ENCODE data around the gene ZBTB20. TPM values are rescaled to one million over a fixed set of nuclear protein-coding genes. Genes with fewer than 3 reads are reported as not detected.

Gene ZBTB20
- total and polyA plus RNA-seq, 2 donors (not counting 1 experiment from before 2014, with no cell fraction given): 4.0 to 22.5 TPM

- no peak overlapping the region for H3K9ac ChIP-seq (ENCODE audit: insufficient read depth, low read length)
- H3K9me3 ChIP-seq (ENCODE audit: control insufficient read depth, insufficient read depth, low read depth, low read length): no peaks in the 10 kb centered on the region
- no peaks in the 10 kb centered on the region for H3K79me2 ChIP-seq (ENCODE audit: control insufficient read depth, insufficient read depth, low read length)
- no peak overlapping the region for H2AFZ ChIP-seq (ENCODE audit: low read length)
- H3K36me3 ChIP-seq (ENCODE audit: control insufficient read depth, insufficient read depth, low read length): no peaks in the 10 kb centered on the region
- no peak overlapping the region for H3K4me2 ChIP-seq (ENCODE audit: extremely low read depth, insufficient read depth, low read length)
- peaks cover 3% of the 10 kb centered on the region for H3K4me1 ChIP-seq (ENCODE audit: control insufficient read depth, extremely low read depth, insufficient read depth, low read length)
- H3K27me3 ChIP-seq (ENCODE audit: control insufficient read depth, insufficient read depth, low read length): no peaks in the 10 kb centered on the region
- no peak overlapping the region for H3K27ac ChIP-seq (ENCODE audit: insufficient read depth, low read length)
- TF ChIP-seq, protein P1, sequence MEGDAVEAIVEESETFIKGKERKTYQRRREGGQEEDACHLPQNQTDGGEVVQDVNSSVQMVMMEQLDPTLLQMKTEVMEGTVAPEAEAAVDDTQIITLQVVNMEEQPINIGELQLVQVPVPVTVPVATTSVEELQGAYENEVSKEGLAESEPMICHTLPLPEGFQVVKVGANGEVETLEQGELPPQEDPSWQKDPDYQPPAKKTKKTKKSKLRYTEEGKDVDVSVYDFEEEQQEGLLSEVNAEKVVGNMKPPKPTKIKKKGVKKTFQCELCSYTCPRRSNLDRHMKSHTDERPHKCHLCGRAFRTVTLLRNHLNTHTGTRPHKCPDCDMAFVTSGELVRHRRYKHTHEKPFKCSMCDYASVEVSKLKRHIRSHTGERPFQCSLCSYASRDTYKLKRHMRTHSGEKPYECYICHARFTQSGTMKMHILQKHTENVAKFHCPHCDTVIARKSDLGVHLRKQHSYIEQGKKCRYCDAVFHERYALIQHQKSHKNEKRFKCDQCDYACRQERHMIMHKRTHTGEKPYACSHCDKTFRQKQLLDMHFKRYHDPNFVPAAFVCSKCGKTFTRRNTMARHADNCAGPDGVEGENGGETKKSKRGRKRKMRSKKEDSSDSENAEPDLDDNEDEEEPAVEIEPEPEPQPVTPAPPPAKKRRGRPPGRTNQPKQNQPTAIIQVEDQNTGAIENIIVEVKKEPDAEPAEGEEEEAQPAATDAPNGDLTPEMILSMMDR (conservative IDR thresholded peaks at IDR 0.05 in 1 of 2, IDR thresholded peaks at IDR 0.05 in 1 of 2; ENCODE audit: low read depth in 1 of 2, low read length in 2 of 2): peak in 1 of 2 donors; percentile 27
- TF ChIP-seq EZH2 (IDR thresholded peaks at IDR 0.05; ENCODE audit: low read length, missing control alignments): no peak
- no peak overlapping the region for H3K4me3 ChIP-seq (replicated peaks in 1 of 4; ENCODE audit: control extremely low read depth in 1 of 4, insufficient read depth in 1 of 4, low read depth in 3 of 4, low read length in 4 of 4)
- peak; percentile 44 to 87 for DNase-seq (ENCODE audit: low read depth in 2 of 2)
- no peaks in the 10 kb centered on the region for H4K20me1 ChIP-seq (ENCODE audit: control insufficient read depth, extremely low read depth, insufficient read depth, low read length)
Measured at GRCh38 chr3:114496874-114497273, 650.2 kb downstream of the ZBTB20 start.

DNA sequence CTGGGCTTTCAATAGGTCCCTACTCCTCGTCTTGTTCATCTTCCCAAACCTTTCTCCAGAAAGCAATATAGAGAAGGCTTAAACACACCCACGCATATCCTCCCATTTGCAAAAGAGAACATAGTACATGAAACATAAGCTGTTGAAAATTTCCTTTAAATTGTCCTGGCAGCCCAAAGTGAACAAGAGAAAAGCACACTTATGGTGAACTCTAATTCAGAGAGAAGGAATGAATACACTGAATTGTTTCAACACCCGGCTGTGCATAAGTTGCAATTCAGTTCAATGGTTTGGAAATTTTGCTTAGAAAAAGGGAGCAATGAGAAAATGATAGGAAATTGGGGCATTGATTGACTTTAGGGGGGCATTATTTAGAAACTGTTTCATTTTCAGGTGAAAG, 650.6 kb downstream of the ZBTB20 start:
- Histone ChIP-seq H3K4me2 (ENCODE audit: extremely low read depth, insufficient read depth, low read length) (no peak overlapping the region), H3K27me3 (ENCODE audit: control insufficient read depth, insufficient read depth, low read length) (no peaks in the 10 kb centered on the region), H3K4me1 (ENCODE audit: control insufficient read depth, extremely low read depth, insufficient read depth, low read length) (peaks cover 3% of the 10 kb centered on the region), H3K9ac (ENCODE audit: insufficient read depth, low read length) (no peak overlapping the region), H4K20me1 (ENCODE audit: control insufficient read depth, extremely low read depth, insufficient read depth, low read length) (no peaks in the 10 kb centered on the region), H3K9me3 (ENCODE audit: control insufficient read depth, insufficient read depth, low read depth, low read length) (no peaks in the 10 kb centered on the region), H3K4me3 (replicated peaks in 1 of 4; ENCODE audit: control extremely low read depth in 1 of 4, insufficient read depth in 1 of 4, low read depth in 3 of 4, low read length in 4 of 4) (no peak overlapping the region), H3K27ac (ENCODE audit: insufficient read depth, low read length) (no peak overlapping the region), H3K79me2 (ENCODE audit: control insufficient read depth, insufficient read depth, low read length) (no peaks in the 10 kb centered on the region), H2AFZ (ENCODE audit: low read length) (no peak overlapping the region), H3K36me3 (ENCODE audit: control insufficient read depth, insufficient read depth, low read length) (no peaks in the 10 kb centered on the region)
- DNase-seq (ENCODE audit: low read depth in 2 of 2): peak in 1 of 2 donors; percentile 55
- TF ChIP-seq EZH2 (IDR thresholded peaks at IDR 0.05; ENCODE audit: low read length, missing control alignments): no peak
- TF ChIP-seq, protein P1 (conservative IDR thresholded peaks at IDR 0.05 in 1 of 2, IDR thresholded peaks at IDR 0.05 in 1 of 2; ENCODE audit: low read depth in 1 of 2, low read length in 2 of 2): no peak

DNA sequence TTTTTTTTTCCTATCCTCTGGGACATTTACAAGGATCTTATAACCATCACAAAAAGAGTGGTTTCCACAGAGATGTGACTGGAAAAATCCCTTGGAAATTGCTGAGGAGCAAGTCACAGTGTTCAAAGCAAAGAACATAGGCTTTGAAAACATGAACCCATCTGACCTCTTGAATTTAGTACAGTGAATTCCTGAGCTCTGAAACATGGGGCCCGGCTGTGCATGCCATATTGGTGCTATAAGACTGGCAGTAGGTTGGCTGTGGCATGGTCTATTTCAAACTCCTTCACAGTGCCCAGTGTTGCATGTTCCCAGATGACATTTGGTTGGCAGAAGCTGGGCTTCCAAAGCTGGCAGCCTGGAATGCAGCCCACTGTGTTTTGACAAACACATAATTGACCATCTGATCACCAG, 651.1 kb downstream of the ZBTB20 start:
- Histone ChIP-seq H3K9me3 (ENCODE audit: control insufficient read depth, insufficient read depth, low read depth, low read length) (no peaks in the 10 kb centered on the region), H2AFZ (ENCODE audit: low read length) (no peak overlapping the region), H3K27ac (ENCODE audit: insufficient read depth, low read length) (no peak overlapping the region), H3K4me1 (ENCODE audit: control insufficient read depth, extremely low read depth, insufficient read depth, low read length) (peaks cover 3% of the 10 kb centered on the region), H3K4me2 (ENCODE audit: extremely low read depth, insufficient read depth, low read length) (no peak overlapping the region), H4K20me1 (ENCODE audit: control insufficient read depth, extremely low read depth, insufficient read depth, low read length) (no peaks in the 10 kb centered on the region), H3K4me3 (replicated peaks in 1 of 4; ENCODE audit: control extremely low read depth in 1 of 4, insufficient read depth in 1 of 4, low read depth in 3 of 4, low read length in 4 of 4) (no peak overlapping the region), H3K9ac (ENCODE audit: insufficient read depth, low read length) (no peak overlapping the region), H3K36me3 (ENCODE audit: control insufficient read depth, insufficient read depth, low read length) (no peaks in the 10 kb centered on the region), H3K79me2 (ENCODE audit: control insufficient read depth, insufficient read depth, low read length) (no peaks in the 10 kb centered on the region), H3K27me3 (ENCODE audit: control insufficient read depth, insufficient read depth, low read length) (no peaks in the 10 kb centered on the region)
- DNase-seq (ENCODE audit: low read depth in 2 of 2): peak; percentile 57 to 75
- TF ChIP-seq EZH2 (IDR thresholded peaks at IDR 0.05; ENCODE audit: low read length, missing control alignments): no peak
- TF ChIP-seq, protein P1 (conservative IDR thresholded peaks at IDR 0.05 in 1 of 2, IDR thresholded peaks at IDR 0.05 in 1 of 2; ENCODE audit: low read depth in 1 of 2, low read length in 2 of 2): no peak
